HFF-Myc (cell line): ENCODE data around the gene KPNA3.

ENCODE experiments used
- DNase-seq: peaks from one replicate; pipeline ENCODE4 v3.0.0-alpha.2; 2011; ENCODE audit warnings: low read depth; ENCODE audit errors: extremely low read depth
- H3K4me3 ChIP-seq: replicated peaks from 2 replicates; pipeline ENCODE4 v1.5.1; 2011; ENCODE audit warnings: low read depth, mild to moderate bottlenecking, control low read depth, low read length
- CTCF ChIP-seq: IDR thresholded peaks from 2 replicates; pipeline ENCODE4 v1.5.1; 2012; ENCODE audit warnings: mild to moderate bottlenecking, low read depth, low read length, control low read depth; ENCODE audit errors: missing control alignments

The KPNA3 gene

GRCh38 chr13:49792550-49793324 is at the start of gene KPNA3:
KPNA3 (minus strand) TSS chr13:49792682; CDS start chr13:49792506, 176 bp downstream.
- H3K4me3 ChIP-seq: peak within 1 kb of the TSS; percentile 70
- DNase-seq: peak; percentile 87

GRCh38 chr13:49841964-49842363 is 49.5 kb upstream of the KPNA3 start:
- TF ChIP-seq CTCF: no peak
- no peak overlapping the region for H3K4me3 ChIP-seq
- DNase-seq: no peak

More at GRCh38 chr13:49792550-49793324, at the start of gene KPNA3:
- no peak for TF ChIP-seq CTCF

GRCh38 chr13:49840675-49841074 is 48.2 kb upstream of the KPNA3 start:
- DNase-seq: no peak
- TF ChIP-seq CTCF: no peak
- H3K4me3 ChIP-seq: no peak overlapping the region

GRCh38 chr13:49840266-49840665 is 47.8 kb upstream of the KPNA3 start:
- no peak for TF ChIP-seq CTCF
- DNase-seq: no peak
- no peak overlapping the region for H3K4me3 ChIP-seq

- no peak overlapping the region for H3K4me3 ChIP-seq
- TF ChIP-seq CTCF: no peak
- DNase-seq: no peak
These were observed 46.5 kb upstream of the KPNA3 start for GRCh38 chr13:49838989-49839388.

GRCh38 chr13:49836516-49836915 is 44.0 kb upstream of the KPNA3 start:
- H3K4me3 ChIP-seq: no peak overlapping the region
- no peak for DNase-seq
- TF ChIP-seq CTCF: no peak
